ENCODE data around the gene IL37.

IL37 gene

GRCh38 chr2:112912403-112912802 is 1.4 kb downstream of the IL37 start:
- 92% methylated on average over 4 of the region's 4 CpGs for WGBS
- no peaks in the 10 kb centered on the region for H3K27me3 ChIP-seq (ENCODE audit: insufficient read depth, low read length)
- no peaks in the 10 kb centered on the region for H3K9me3 ChIP-seq (ENCODE audit: insufficient read depth, low read depth, low read length)
- no peak overlapping the region for H3K9ac ChIP-seq (ENCODE audit: low read depth, low read length)
- H3K27ac ChIP-seq (ENCODE audit: low read depth, low read length) = no peak overlapping the region
- no peak overlapping the region for H3K4me3 ChIP-seq (ENCODE audit: low read length)
- H3K36me3 ChIP-seq (ENCODE audit: insufficient read depth, low read length) = no peaks in the 10 kb centered on the region
- no peaks in the 10 kb centered on the region for H3K4me1 ChIP-seq (ENCODE audit: insufficient read depth, low read length)

DNA sequence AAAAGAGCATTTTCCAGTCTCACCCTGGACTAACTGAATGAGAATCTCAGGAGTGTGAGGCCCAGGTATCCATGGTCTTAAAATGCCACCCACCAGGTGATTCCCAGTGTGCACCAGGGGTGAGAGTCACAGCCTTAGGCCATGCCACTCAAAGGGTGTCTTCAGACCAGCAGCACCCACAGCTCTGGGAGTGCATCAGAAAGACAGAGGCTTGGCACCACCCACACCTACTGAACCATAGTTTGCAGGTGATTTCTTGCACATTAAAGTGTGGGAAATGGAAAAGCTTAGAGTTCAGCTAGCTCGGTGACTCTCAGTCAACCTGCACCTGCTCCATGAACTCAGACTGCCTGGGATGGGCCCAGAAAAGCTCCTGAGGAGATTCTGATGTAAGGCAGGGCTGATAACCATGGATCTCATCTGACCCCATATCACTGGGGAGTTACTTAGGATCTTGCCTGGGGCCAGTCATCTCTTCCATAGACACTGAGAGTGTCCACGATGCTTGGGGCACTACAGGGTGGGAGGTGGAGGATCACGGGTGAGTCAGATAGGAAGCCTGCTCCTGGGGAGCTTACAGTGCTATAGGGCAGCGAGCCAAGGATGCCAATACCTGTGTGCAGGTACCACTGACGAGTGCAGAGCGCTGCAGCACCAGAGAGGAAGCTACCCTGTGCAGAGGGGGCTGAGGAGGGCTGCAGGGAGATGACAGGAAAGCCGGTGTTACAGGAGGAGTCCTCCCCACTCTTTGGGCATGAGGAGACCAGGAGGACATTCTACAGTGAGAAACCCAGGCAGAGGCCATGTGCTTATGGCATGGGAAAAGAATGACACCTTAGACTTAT is 4.6 kb downstream of the IL37 start:
- H3K36me3 ChIP-seq (ENCODE audit: insufficient read depth, low read length) = no peaks in the 10 kb centered on the region
- H3K27ac ChIP-seq (ENCODE audit: low read depth, low read length) = no peak overlapping the region
- WGBS = 84% methylated on average over 7 of the region's 7 CpGs
- no peak overlapping the region for H3K9ac ChIP-seq (ENCODE audit: low read depth, low read length)
- H3K4me3 ChIP-seq (ENCODE audit: low read length) = no peak overlapping the region
- no peaks in the 10 kb centered on the region for H3K27me3 ChIP-seq (ENCODE audit: insufficient read depth, low read length)
- 0 out of 2 replicates have a peak, but pooled peaks cover 5% of the 10 kb centered on the region for H3K9me3 ChIP-seq (ENCODE audit: insufficient read depth, low read depth, low read length)
- no peaks in the 10 kb centered on the region for H3K4me1 ChIP-seq (ENCODE audit: insufficient read depth, low read length)

DNA sequence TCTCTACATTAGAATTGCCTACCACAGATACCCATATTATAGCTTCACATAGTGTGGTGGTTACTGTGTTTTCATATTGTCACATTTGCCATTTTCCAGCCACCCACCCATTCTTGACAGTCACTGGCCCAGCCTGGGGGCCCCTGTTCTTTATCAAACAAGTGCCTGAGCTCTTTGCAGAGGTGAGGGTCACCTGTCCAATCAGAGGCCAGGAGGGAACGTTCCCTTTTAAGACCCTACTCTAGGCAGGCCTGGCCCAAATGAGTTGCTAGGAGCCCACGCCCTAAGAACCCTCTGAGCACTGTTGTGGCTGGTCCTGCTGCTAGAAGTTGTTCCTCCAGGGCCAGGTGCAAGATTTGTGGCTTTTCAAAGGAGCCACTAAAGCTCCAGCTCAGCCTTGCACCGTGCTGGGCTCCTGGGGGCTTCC is 5.2 kb downstream of the IL37 start:
- H3K9ac ChIP-seq (ENCODE audit: low read depth, low read length) = no peak overlapping the region
- H3K4me1 ChIP-seq (ENCODE audit: insufficient read depth, low read length) = no peaks in the 10 kb centered on the region
- no peaks in the 10 kb centered on the region for H3K36me3 ChIP-seq (ENCODE audit: insufficient read depth, low read length)
- no peak overlapping the region for H3K4me3 ChIP-seq (ENCODE audit: low read length)
- no peak overlapping the region for H3K27ac ChIP-seq (ENCODE audit: low read depth, low read length)
- 56% methylated on average over 3 of the region's 3 CpGs for whole genome bisulfite sequencing
- no peaks in the 10 kb centered on the region for H3K27me3 ChIP-seq (ENCODE audit: insufficient read depth, low read length)
- 0 out of 2 replicates have a peak, but pooled peaks cover 5% of the 10 kb centered on the region for H3K9me3 ChIP-seq (ENCODE audit: insufficient read depth, low read depth, low read length)

GRCh38 chr2:112916625-112917247 is 5.8 kb downstream of the IL37 start:
- Histone ChIP-seq H3K4me1 (ENCODE audit: insufficient read depth, low read length) (no peaks in the 10 kb centered on the region), H3K27ac (ENCODE audit: low read depth, low read length) (no peak overlapping the region), H3K27me3 (ENCODE audit: insufficient read depth, low read length) (no peaks in the 10 kb centered on the region), H3K4me3 (ENCODE audit: low read length) (no peak overlapping the region), H3K9me3 (ENCODE audit: insufficient read depth, low read depth, low read length) (0 out of 2 replicates have a peak, but pooled peaks cover 5% of the 10 kb centered on the region), H3K36me3 (ENCODE audit: insufficient read depth, low read length) (no peaks in the 10 kb centered on the region), H3K9ac (ENCODE audit: low read depth, low read length) (no peak overlapping the region)
- WGBS = 87% methylated on average over 3 of the region's 4 CpGs

DNA sequence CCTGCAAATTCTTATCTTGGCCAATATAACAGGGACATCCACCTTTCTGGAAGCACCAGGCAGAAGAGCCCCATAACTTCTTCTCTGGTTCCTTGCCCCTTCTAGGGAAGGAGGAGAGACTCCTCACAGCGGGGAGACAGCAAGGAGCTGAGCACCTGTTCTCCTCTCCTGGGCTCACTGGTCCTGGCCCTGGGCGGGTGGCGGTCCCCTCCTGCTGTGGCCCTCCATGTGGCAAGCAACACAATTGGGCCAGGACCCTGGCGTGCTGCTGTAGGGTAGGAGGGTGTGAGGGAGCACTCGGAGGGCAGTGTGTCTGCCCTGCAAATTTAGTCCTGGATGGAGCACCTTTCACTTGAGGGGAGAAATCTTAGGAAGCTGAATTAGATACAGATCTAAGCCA is 6.9 kb downstream of the IL37 start:
- H3K27me3 ChIP-seq (ENCODE audit: insufficient read depth, low read length) = no peaks in the 10 kb centered on the region
- H3K4me3 ChIP-seq (ENCODE audit: low read length) = no peak overlapping the region
- no peak overlapping the region for H3K9ac ChIP-seq (ENCODE audit: low read depth, low read length)
- H3K27ac ChIP-seq (ENCODE audit: low read depth, low read length) = no peak overlapping the region
- H3K9me3 ChIP-seq (ENCODE audit: insufficient read depth, low read depth, low read length) = 0 out of 2 replicates have a peak, but pooled peaks cover 5% of the 10 kb centered on the region
- no peaks in the 10 kb centered on the region for H3K36me3 ChIP-seq (ENCODE audit: insufficient read depth, low read length)
- no peaks in the 10 kb centered on the region for H3K4me1 ChIP-seq (ENCODE audit: insufficient read depth, low read length)
- 91% methylated on average over 5 of the region's 5 CpGs for WGBS

GRCh38 chr2:112918256-112918655 is 7.3 kb downstream of the IL37 start:
- H3K9me3 ChIP-seq (ENCODE audit: insufficient read depth, low read depth, low read length) = 0 out of 2 replicates have a peak, but pooled peaks cover 5% of the 10 kb centered on the region
- no peak overlapping the region for H3K4me3 ChIP-seq (ENCODE audit: low read length)
- H3K9ac ChIP-seq (ENCODE audit: low read depth, low read length) = no peak overlapping the region
- no peaks in the 10 kb centered on the region for H3K27me3 ChIP-seq (ENCODE audit: insufficient read depth, low read length)
- no peaks in the 10 kb centered on the region for H3K4me1 ChIP-seq (ENCODE audit: insufficient read depth, low read length)
- H3K36me3 ChIP-seq (ENCODE audit: insufficient read depth, low read length) = no peaks in the 10 kb centered on the region
- H3K27ac ChIP-seq (ENCODE audit: low read depth, low read length) = no peak overlapping the region
- 94% methylated on average over 3 of the region's 4 CpGs for WGBS

DNA sequence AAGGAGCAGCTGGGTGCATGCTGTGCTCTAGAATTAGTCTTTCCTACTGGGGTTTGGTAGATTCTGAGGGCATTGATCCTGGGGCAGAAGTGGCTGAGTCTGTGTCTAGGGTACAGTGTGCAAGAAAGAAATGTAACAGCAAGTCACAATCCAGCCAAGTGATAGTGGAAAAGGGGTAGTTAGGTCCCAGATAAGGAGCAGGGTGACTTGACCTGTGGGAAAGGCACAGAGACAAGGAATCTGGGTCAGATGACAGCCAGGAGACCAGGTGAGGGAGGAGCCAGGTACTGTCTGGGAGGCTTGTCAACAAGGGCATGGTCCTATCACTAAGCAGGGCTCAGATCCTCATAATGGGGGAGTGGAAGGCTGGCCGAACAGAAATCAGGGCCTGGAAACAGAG is 8.1 kb downstream of the IL37 start:
- 85% methylated on average over 1 of the region's 1 CpG for WGBS
- H3K9ac ChIP-seq (ENCODE audit: low read depth, low read length) = no peak overlapping the region
- H3K9me3 ChIP-seq (ENCODE audit: insufficient read depth, low read depth, low read length) = 0 out of 2 replicates have a peak, but pooled peaks cover 5% of the 10 kb centered on the region
- H3K27ac ChIP-seq (ENCODE audit: low read depth, low read length) = no peak overlapping the region
- no peaks in the 10 kb centered on the region for H3K27me3 ChIP-seq (ENCODE audit: insufficient read depth, low read length)
- no peaks in the 10 kb centered on the region for H3K4me1 ChIP-seq (ENCODE audit: insufficient read depth, low read length)
- no peak overlapping the region for H3K4me3 ChIP-seq (ENCODE audit: low read length)
- H3K36me3 ChIP-seq (ENCODE audit: insufficient read depth, low read length) = no peaks in the 10 kb centered on the region

GRCh38 chr2:112920923-112921532 is 10.1 kb downstream of the IL37 start:
- H3K27me3 ChIP-seq (ENCODE audit: insufficient read depth, low read length) = no peaks in the 10 kb centered on the region
- no peak overlapping the region for H3K9ac ChIP-seq (ENCODE audit: low read depth, low read length)
- H3K4me3 ChIP-seq (ENCODE audit: low read length) = no peak overlapping the region
- 0 out of 2 replicates have a peak, but pooled peaks cover 5% of the 10 kb centered on the region for H3K9me3 ChIP-seq (ENCODE audit: insufficient read depth, low read depth, low read length)
- WGBS = 50% methylated on average over 4 of the region's 4 CpGs
- no peaks in the 10 kb centered on the region for H3K36me3 ChIP-seq (ENCODE audit: insufficient read depth, low read length)
- H3K27ac ChIP-seq (ENCODE audit: low read depth, low read length) = no peak overlapping the region
- H3K4me1 ChIP-seq (ENCODE audit: insufficient read depth, low read length) = no peaks in the 10 kb centered on the region

GRCh38 chr2:112921982-112922381 is 11.0 kb downstream of the IL37 start:
- H3K27me3 ChIP-seq (ENCODE audit: insufficient read depth, low read length) = no peaks in the 10 kb centered on the region
- H3K4me3 ChIP-seq (ENCODE audit: low read length) = no peak overlapping the region

DNA sequence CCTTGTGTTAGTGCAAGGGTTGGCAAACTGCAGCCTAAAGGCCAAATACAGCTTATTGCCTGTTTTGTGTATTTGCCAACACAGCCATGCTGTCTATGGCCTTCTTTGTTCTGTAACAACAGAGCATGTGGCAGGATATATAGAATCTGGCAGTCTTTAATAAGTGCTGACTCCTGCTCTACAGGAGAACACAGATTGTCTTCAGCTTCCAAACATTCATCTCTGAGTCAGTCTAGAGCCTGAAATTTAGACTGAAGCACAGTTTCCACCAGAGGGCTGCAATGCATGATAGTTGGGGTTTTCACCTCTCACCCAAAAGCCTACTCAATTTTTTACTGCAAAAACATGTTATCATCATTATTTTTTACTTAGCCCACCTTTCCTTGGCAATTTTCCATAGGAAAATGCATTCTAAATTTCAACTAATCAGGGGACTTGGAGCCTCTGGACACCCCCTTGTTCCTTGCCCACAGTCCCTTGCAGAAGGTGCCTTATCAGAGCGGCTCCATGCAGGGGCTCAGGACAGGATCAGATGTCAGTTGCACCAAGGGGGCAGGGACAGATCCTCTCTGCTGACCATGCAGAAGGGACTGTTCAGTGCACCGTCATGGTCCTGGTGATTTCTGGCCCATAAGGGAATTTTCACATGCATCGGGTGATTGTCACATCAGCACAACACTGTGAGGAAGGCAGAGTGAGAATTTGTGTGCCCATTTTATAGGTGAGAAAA is 12.4 kb downstream of the IL37 start:
- Histone ChIP-seq H3K36me3 (ENCODE audit: insufficient read depth, low read length) (no peaks in the 10 kb centered on the region), H3K27ac (ENCODE audit: low read depth, low read length) (no peak overlapping the region), H3K9ac (ENCODE audit: low read depth, low read length) (no peak overlapping the region), H3K27me3 (ENCODE audit: insufficient read depth, low read length) (no peaks in the 10 kb centered on the region), H3K9me3 (ENCODE audit: insufficient read depth, low read depth, low read length) (0 out of 2 replicates have a peak, but pooled peaks cover 5% of the 10 kb centered on the region), H3K4me1 (ENCODE audit: insufficient read depth, low read length) (no peaks in the 10 kb centered on the region), H3K4me3 (ENCODE audit: low read length) (no peak overlapping the region)
- 82% methylated on average over 3 of the region's 3 CpGs for WGBS

More at GRCh38 chr2:112921982-112922381, 11.0 kb downstream of the IL37 start:
- Histone ChIP-seq H3K4me1 (ENCODE audit: insufficient read depth, low read length) (no peaks in the 10 kb centered on the region), H3K9ac (ENCODE audit: low read depth, low read length) (no peak overlapping the region), H3K36me3 (ENCODE audit: insufficient read depth, low read length) (no peaks in the 10 kb centered on the region), H3K27ac (ENCODE audit: low read depth, low read length) (no peak overlapping the region), H3K9me3 (ENCODE audit: insufficient read depth, low read depth, low read length) (0 out of 2 replicates have a peak, but pooled peaks cover 5% of the 10 kb centered on the region)
- 87% methylated on average over 1 of the region's 1 CpG for WGBS
